Germinal center (tissue), 1 donor: ENCODE data around the gene NADSYN1.
A peak's percentile ranks its signal among the peaks of the same experiment; 100 is the strongest.

ENCODE experiments used
- DNase-seq: peaks from one replicate; pipeline ENCODE4 v3.0.0; 2012; ENCODE audit warnings: mixed read lengths, low spot score

NADSYN1 gene

GRCh38 chr11:71451596-71452198, 1.3 kb upstream of the NADSYN1 start:
- no peak for DNase-seq

GRCh38 chr11:71452199-71453036, 585 bp upstream of the NADSYN1 start:
- DNase-seq: peak; percentile 17

GRCh38 chr11:71453918-71454304, 908 bp downstream of the NADSYN1 start:
- no peak for DNase-seq

GRCh38 chr11:71454470-71455113, 1.6 kb downstream of the NADSYN1 start:
- no peak for DNase-seq

- DNase-seq: no peak
Measured at GRCh38 chr11:71456294-71456693, 3.3 kb downstream of the NADSYN1 start.

GRCh38 chr11:71456831-71457230, 3.8 kb downstream of the NADSYN1 start:
- DNase-seq: no peak

GRCh38 chr11:71458146-71459070, 5.4 kb downstream of the NADSYN1 start:
- no peak for DNase-seq

- DNase-seq: no peak
Measured at GRCh38 chr11:71459076-71459766, 6.2 kb downstream of the NADSYN1 start.

- no peak for DNase-seq
Measured at GRCh38 chr11:71459767-71460320, 6.8 kb downstream of the NADSYN1 start.

GRCh38 chr11:71461696-71462095, 8.7 kb downstream of the NADSYN1 start:
- no peak for DNase-seq

GRCh38 chr11:71462726-71463125, 9.7 kb downstream of the NADSYN1 start:
- DNase-seq: no peak

GRCh38 chr11:71463331-71464211, 10.6 kb downstream of the NADSYN1 start:
- DNase-seq: no peak

- DNase-seq: no peak
Measured at GRCh38 chr11:71465054-71465453, 12.1 kb downstream of the NADSYN1 start.

GRCh38 chr11:71466358-71466757, 13.4 kb downstream of the NADSYN1 start:
- no peak for DNase-seq

GRCh38 chr11:71467164-71467563, 14.2 kb downstream of the NADSYN1 start:
- no peak for DNase-seq

GRCh38 chr11:71470946-71471345, 17.9 kb downstream of the NADSYN1 start:
- no peak for DNase-seq

GRCh38 chr11:71472357-71472885, 19.4 kb downstream of the NADSYN1 start:
- DNase-seq: no peak

- no peak for DNase-seq
Measured at GRCh38 chr11:71472941-71473792, 20.2 kb downstream of the NADSYN1 start.

GRCh38 chr11:71473793-71474080, 20.7 kb downstream of the NADSYN1 start:
- no peak for DNase-seq
